ENCODE data around the gene MYO3B.

DNA sequence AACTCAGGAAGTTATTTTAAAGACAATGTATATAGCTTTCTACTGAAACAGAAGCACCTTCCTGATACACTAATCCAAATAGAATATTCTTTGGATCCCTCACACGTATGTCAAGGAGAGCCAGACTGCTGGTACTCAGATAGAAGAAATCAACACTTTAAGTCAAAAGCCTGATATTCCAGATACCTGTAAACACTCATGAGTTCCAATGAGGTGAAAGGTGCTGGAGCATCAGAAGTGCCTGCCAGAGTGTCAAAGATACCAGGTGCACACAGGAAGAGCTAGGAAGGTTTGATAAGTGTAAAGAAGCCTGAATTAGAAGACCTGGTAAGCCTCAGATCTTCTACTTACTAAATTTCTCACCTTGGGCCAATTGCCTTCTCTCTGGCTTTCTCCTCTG lies 310.9 kb downstream of the MYO3B start:
- TF ChIP-seq, protein P1, sequence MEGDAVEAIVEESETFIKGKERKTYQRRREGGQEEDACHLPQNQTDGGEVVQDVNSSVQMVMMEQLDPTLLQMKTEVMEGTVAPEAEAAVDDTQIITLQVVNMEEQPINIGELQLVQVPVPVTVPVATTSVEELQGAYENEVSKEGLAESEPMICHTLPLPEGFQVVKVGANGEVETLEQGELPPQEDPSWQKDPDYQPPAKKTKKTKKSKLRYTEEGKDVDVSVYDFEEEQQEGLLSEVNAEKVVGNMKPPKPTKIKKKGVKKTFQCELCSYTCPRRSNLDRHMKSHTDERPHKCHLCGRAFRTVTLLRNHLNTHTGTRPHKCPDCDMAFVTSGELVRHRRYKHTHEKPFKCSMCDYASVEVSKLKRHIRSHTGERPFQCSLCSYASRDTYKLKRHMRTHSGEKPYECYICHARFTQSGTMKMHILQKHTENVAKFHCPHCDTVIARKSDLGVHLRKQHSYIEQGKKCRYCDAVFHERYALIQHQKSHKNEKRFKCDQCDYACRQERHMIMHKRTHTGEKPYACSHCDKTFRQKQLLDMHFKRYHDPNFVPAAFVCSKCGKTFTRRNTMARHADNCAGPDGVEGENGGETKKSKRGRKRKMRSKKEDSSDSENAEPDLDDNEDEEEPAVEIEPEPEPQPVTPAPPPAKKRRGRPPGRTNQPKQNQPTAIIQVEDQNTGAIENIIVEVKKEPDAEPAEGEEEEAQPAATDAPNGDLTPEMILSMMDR (IDR thresholded peaks at IDR 0.05; ENCODE audit: borderline replicate concordance, extremely low read depth, low read length, poor library complexity, severe bottlenecking), result no peak
- no peak for TF ChIP-seq EZH2 (IDR thresholded peaks at IDR 0.05; ENCODE audit: borderline replicate concordance, low read depth, low read length, severe bottlenecking)

Data from DND-41 (cell line).